GM12878 (cell line): ENCODE measurements around the gene OCA2. TPM values are rescaled to one million over a fixed set of nuclear protein-coding genes. Genes with fewer than 3 reads are reported as not detected.

Experiments
- ATAC-seq: fragments of 200-7000 bp; cut with Tn5 transposase; 3 replicates; pipeline ENCODE4 v1.9.1; 2020; ENCODE audit warnings: mild to moderate bottlenecking, moderate library complexity
- BruUV-seq: library from RNA; stranded (reverse); fragments of 400-500 nt; replicated peaks from 2 replicates; lab custom pipeline; 2021; lab: Mats Ljungman, UMichigan
- CTCF ChIA-PET: fragments of 300-600 bp; sonication (Branson Sonifier 250); formaldehyde crosslinking; extraction: SDS; loops from one replicate; lab custom pipeline; 2021; ENCODE audit warnings: inconsistent platforms; lab: Yijun Ruan, JAX
- POLR2A ChIA-PET: fragments of 350-600 bp; formaldehyde crosslinking; extraction: SDS; loops from one replicate; lab custom pipeline; 2021; ENCODE audit warnings: inconsistent platforms; lab: Charles Lee
- RAD21 ChIA-PET: fragments of 300-600 bp; sonication (Branson Sonifier 250); formaldehyde crosslinking; loops from one replicate; lab custom pipeline; 2023; ENCODE audit warnings: antibody characterized with exemption; ENCODE audit not compliant: unreplicated experiment; lab: Charles Lee
- SMC1A ChIA-PET: fragments of 300-600 bp; sonication (Branson Sonifier 250); formaldehyde crosslinking; loops from one replicate; lab custom pipeline; 2023; ENCODE audit not compliant: unreplicated experiment, uncharacterized antibody; lab: Charles Lee
- DNase-seq: peaks from one replicate; pipeline ENCODE4 v3.0.0-alpha.2; 2011; ENCODE audit warnings: low read depth, low spot score
- FAIRE-seq: peaks from 3 replicates; lab custom pipeline; 2011; peaks lifted over from hg19 to GRCh38; lab: Jason Lieb, UNC
- H2AFZ ChIP-seq: 2 replicates; pipeline ENCODE4 v1.6.0; 2011; ENCODE audit warnings: low read depth, low read length, control low read depth; ENCODE audit not compliant: control insufficient read depth
- H3K27ac ChIP-seq: 2 replicates; pipeline ENCODE4 v1.5.1; 2011; ENCODE audit warnings: control low read depth; ENCODE audit not compliant: control insufficient read depth, insufficient read depth
- H3K27me3 ChIP-seq, 2 experiments: replicated peaks in 1 of 2; 2 replicates each; pipeline versions ENCODE4 v1.6.0 to v1.6.1; 2011; ENCODE audit warnings: low read length in 1 of 2; ENCODE audit not compliant: control insufficient read depth in 2 of 2, insufficient read depth in 2 of 2
- H3K36me3 ChIP-seq, 2 experiments: 2 replicates each; pipeline ENCODE4 v1.5.1; 2011; ENCODE audit warnings: low read length in 1 of 2; ENCODE audit not compliant: control insufficient read depth in 2 of 2, insufficient read depth in 2 of 2
- H3K4me1 ChIP-seq: 2 replicates; pipeline ENCODE4 v1.6.1; 2011; ENCODE audit warnings: mild to moderate bottlenecking, low read length, moderate library complexity, mixed read lengths; ENCODE audit not compliant: control insufficient read depth, insufficient read depth
- H3K4me2 ChIP-seq: 2 replicates; pipeline ENCODE4 v1.6.0; 2011; ENCODE audit warnings: control low read depth; ENCODE audit not compliant: control insufficient read depth, insufficient read depth
- H3K4me3 ChIP-seq: fragments of 200-600 bp; sonication (generic); 2 replicates; pipeline ENCODE4 v1.5.1; 2016
- H3K79me2 ChIP-seq: 2 replicates; pipeline ENCODE4 v1.6.0; 2011; ENCODE audit warnings: low read length; ENCODE audit not compliant: control insufficient read depth, insufficient read depth
- H3K9ac ChIP-seq: 2 replicates; pipeline ENCODE4 v1.8.0; 2011; ENCODE audit warnings: low read length, control low read depth, mixed read lengths; ENCODE audit not compliant: control insufficient read depth, insufficient read depth
- H3K9me3 ChIP-seq: replicated peaks from 3 replicates; pipeline ENCODE4 v1.5.1; 2011; ENCODE audit warnings: mild to moderate bottlenecking, low read length; ENCODE audit not compliant: control insufficient read depth, insufficient read depth
- H4K20me1 ChIP-seq: 2 replicates; pipeline ENCODE4 v1.6.0; 2011; ENCODE audit not compliant: control insufficient read depth, insufficient read depth
- CEBPZ ChIP-seq: fragments of 150-350 bp; IDR thresholded peaks from 2 replicates; pipeline ENCODE4 v1.6.1; 2016; ENCODE audit warnings: low read depth, low read length
- CHD4 ChIP-seq: fragments of 200-600 bp; sonication (generic); IDR thresholded peaks from 2 replicates; pipeline ENCODE4 v1.6.1; 2016; ENCODE audit warnings: mild to moderate bottlenecking
- JUND ChIP-seq: IDR thresholded peaks from 2 replicates; pipeline ENCODE4 v1.6.1; 2012; ENCODE audit warnings: low read depth, mild to moderate bottlenecking, low read length, improper control_type of control experiment, moderate library complexity
- MTA3 ChIP-seq: IDR thresholded peaks from 2 replicates; pipeline ENCODE4 v1.6.1; 2012; ENCODE audit warnings: low read length, inconsistent platforms, borderline replicate concordance
- NR2C1 ChIP-seq: fragments of 450-650 bp; IDR thresholded peaks from 2 replicates; pipeline ENCODE4 v1.6.1; 2017; ENCODE audit warnings: antibody characterized with exemption, mild to moderate bottlenecking, moderate library complexity
- RCOR1 ChIP-seq: conservative IDR thresholded peaks from 2 replicates; pipeline ENCODE4 v1.6.1; 2012; ENCODE audit warnings: low read depth, low read length, improper control_type of control experiment
- ZNF24 ChIP-seq: fragments of 450-650 bp; IDR thresholded peaks from 2 replicates; pipeline ENCODE4 v1.6.1; 2017; ENCODE audit warnings: antibody characterized with exemption, mild to moderate bottlenecking
- WGBS: methylation state at CpG from one replicate; pipeline ENCODE4 v1.1.6; 2016; ENCODE audit warnings: low lambda C conversion rate; ENCODE audit not compliant: insufficient replicate concordance, insufficient coverage; ENCODE audit errors: missing lambda C conversion rate; 5-methylcytosine and 5-hydroxymethylcytosine counted together
- in situ Hi-C: fragments of 300-500 bp; cut with MboI; formaldehyde crosslinking; loops from 9 replicates; pipeline ENCODE4 v1.14.3; 2018; ENCODE audit warnings: mixed read lengths
- intact Hi-C: fragments of 100-400 bp; cut with micrococcal nuclease; formaldehyde crosslinking; loops from one replicate; pipeline ENCODE4 v1.14.2; 2022; ENCODE audit not compliant: unreplicated experiment
- polyA plus RNA-seq, 11 experiments: library from polyadenylated mRNA; depleted of rRNA in 4 of 11; unstranded in 6 of 11; stranded (reverse) in 5 of 11; fragments of >200 nt; fragmentation: Nextera tagmentation in 4 of 11; fragmentation: Illumina TruSeq in 1 of 11; extraction: Ambion mirVana in 4 of 11; extraction: Trizol in 1 of 11; gene quantifications; 1 replicate in 1 of 11; 2 replicates in 10 of 11; pipeline versions ENCODE4 v1.2.1 to v1.2.3, GENCODE V29; 2011 to 2016; ENCODE audit warnings: inconsistent platforms in 2 of 11, missing spikeins in 2 of 11, low read depth in 1 of 11
- total RNA-seq, 4 experiments: library from RNA; depleted of rRNA in 3 of 4; stranded (reverse); fragments of >200 nt in 3 of 4; fragmentation: Illumina TruSeq in 1 of 4; extraction: Trizol in 1 of 4; gene quantifications; 2 replicates each; pipeline versions ENCODE4 v1.2.1 to v1.2.3, GENCODE V29; 2013 to 2021
- TF ChIP-seq, protein P1 (sequence below): IDR thresholded peaks from 2 replicates; pipeline ENCODE4 v1.6.1; 2011; ENCODE audit warnings: mild to moderate bottlenecking, low read depth, low read length, moderate library complexity; ENCODE audit not compliant: insufficient replicate concordance

Gene OCA2
- total and polyA plus RNA-seq, 10 of the 15 experiments (the other 5 are each of a cell fraction or from before 2014, with no cell fraction given) = 0.04 to 1.8 TPM; not detected in 8

- H2AFZ ChIP-seq = no peak overlapping the region
- H3K4me2 ChIP-seq = no peak overlapping the region
- no peaks in the 10 kb centered on the region for H3K36me3 ChIP-seq
- no peak overlapping the region for H3K27ac ChIP-seq
- RAD21 ChIA-PET = no interaction called here
- H3K79me2 ChIP-seq = no peaks in the 10 kb centered on the region
- no peaks in the 10 kb centered on the region for H3K9me3 ChIP-seq
- intact Hi-C loops (no loop called here), in situ Hi-C loops (no loop called here)
- POLR2A ChIA-PET = no interaction called here
- DNase-seq (no peak), FAIRE-seq (no peak)
- SMC1A ChIA-PET = no interaction called here
- peaks cover 13 to 15% of the 10 kb centered on the region in 2 experiments for H3K27me3 ChIP-seq
- no peak overlapping the region for H3K9ac ChIP-seq
- CTCF ChIA-PET = no interaction called here
- no TSS peak for BruUV-seq
- H4K20me1 ChIP-seq = no peaks in the 10 kb centered on the region
- H3K4me1 ChIP-seq = peaks cover 3% of the 10 kb centered on the region
- TF ChIP-seq NR2C1 = no peak
- TF ChIP-seq, all 136 proteins: peak for 0
- no peak for ATAC-seq
- no peak overlapping the region for H3K4me3 ChIP-seq
- 69% methylated on average over 20 of the region's 20 CpGs for WGBS
Measured at GRCh38 chr15:28100516-28101195, 1.5 kb upstream of the OCA2 start.

DNA sequence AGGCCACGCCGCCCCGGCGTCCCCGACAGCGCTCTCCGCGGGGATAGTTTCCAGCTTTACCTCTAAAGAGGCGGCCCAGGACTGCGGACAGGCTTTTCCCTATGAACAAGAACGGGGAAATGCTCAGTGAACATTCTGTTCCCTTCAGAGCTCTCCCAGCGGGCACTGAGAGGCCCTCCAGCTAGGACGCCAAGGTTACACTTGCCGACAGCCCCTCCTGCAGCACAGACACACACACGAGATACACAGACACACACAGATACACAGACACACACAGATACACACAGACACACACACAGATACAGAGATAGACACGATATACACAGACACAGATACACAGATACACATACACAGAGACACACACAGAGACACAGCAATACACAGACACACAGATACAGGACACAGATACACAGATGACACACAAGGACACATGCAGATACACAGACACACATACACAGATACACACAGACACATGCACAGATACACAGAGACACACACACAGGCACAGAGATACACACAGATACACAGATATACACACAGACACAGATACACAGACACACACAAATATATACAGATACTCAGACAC lies 533 bp upstream of the OCA2 start:
- 40% methylated on average over 10 of the region's 16 CpGs for WGBS

More for the DNA sequence above, 533 bp upstream of the OCA2 start:
- no peak for FAIRE-seq
- no peak overlapping the region for H3K27ac ChIP-seq
- in situ Hi-C loops = no loop called here
- no peaks in the 10 kb centered on the region for H3K36me3 ChIP-seq
- H3K4me2 ChIP-seq = no peak overlapping the region
- H2AFZ ChIP-seq = no peak overlapping the region
- ChIA-PET CTCF (no interaction called here), RAD21 (no interaction called here), SMC1A (no interaction called here), POLR2A (no interaction called here)
- peaks cover 15 to 19% of the 10 kb centered on the region in 2 experiments for H3K27me3 ChIP-seq
- DNase-seq = no peak
- H3K79me2 ChIP-seq = no peaks in the 10 kb centered on the region
- no peaks in the 10 kb centered on the region for H4K20me1 ChIP-seq
- H3K9me3 ChIP-seq = no peaks in the 10 kb centered on the region
- no TSS peak for BruUV-seq
- intact Hi-C loops = no loop called here
- ATAC-seq = no peak
- H3K4me3 ChIP-seq = no peak overlapping the region
- H3K4me1 ChIP-seq = peaks cover 6% of the 10 kb centered on the region
- no peak overlapping the region for H3K9ac ChIP-seq
- no peak for TF ChIP-seq CEBPZ
- TF ChIP-seq RCOR1 = no peak
- no peak for TF ChIP-seq JUND
- no peak for TF ChIP-seq MTA3
- TF ChIP-seq CHD4 = no peak
- no peak for TF ChIP-seq ZNF24
- TF ChIP-seq, protein P1, sequence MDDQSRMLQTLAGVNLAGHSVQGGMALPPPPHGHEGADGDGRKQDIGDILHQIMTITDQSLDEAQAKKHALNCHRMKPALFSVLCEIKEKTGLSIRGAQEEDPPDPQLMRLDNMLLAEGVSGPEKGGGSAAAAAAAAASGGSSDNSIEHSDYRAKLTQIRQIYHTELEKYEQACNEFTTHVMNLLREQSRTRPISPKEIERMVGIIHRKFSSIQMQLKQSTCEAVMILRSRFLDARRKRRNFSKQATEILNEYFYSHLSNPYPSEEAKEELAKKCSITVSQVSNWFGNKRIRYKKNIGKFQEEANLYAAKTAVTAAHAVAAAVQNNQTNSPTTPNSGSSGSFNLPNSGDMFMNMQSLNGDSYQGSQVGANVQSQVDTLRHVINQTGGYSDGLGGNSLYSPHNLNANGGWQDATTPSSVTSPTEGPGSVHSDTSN = no peak
